Measurements from ENCODE around the gene KNG1. TPM values are rescaled to one million over a fixed set of nuclear protein-coding genes. Genes with fewer than 3 reads are reported as not detected.

The KNG1 gene
- total and polyA plus RNA-seq, 10 of the 15 experiments (the other 5 are each of a cell fraction or from before 2014, with no cell fraction given), result 0.21 TPM; not detected in 9

DNA sequence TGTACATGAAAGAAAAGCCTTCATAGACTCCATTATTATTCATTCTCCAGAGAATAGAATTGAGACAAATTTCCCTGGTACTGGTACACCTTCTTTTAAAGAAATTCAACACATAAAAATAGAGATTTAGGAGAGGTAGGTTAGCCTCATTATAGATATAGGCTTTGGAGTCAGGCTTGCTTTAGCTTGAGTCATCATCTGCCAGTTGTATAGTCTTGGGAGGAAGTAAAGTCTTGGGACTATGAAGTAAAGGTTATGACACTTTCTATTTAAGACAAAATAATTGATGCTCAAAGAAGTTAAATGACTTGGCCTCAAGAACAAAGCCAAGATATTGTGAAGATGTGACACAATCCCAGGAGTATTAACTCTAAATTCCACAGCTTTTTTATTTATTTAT, 47.0 kb upstream of the KNG1 start (continued):
- TF ChIP-seq, protein P1, sequence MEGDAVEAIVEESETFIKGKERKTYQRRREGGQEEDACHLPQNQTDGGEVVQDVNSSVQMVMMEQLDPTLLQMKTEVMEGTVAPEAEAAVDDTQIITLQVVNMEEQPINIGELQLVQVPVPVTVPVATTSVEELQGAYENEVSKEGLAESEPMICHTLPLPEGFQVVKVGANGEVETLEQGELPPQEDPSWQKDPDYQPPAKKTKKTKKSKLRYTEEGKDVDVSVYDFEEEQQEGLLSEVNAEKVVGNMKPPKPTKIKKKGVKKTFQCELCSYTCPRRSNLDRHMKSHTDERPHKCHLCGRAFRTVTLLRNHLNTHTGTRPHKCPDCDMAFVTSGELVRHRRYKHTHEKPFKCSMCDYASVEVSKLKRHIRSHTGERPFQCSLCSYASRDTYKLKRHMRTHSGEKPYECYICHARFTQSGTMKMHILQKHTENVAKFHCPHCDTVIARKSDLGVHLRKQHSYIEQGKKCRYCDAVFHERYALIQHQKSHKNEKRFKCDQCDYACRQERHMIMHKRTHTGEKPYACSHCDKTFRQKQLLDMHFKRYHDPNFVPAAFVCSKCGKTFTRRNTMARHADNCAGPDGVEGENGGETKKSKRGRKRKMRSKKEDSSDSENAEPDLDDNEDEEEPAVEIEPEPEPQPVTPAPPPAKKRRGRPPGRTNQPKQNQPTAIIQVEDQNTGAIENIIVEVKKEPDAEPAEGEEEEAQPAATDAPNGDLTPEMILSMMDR (IDR thresholded peaks at IDR 0.05 in 2 of 3, conservative IDR thresholded peaks at IDR 0.05 in 1 of 3; ENCODE audit: control insufficient read depth in 2 of 3, extremely low read depth in 1 of 3, insufficient read depth in 1 of 3, low read depth in 3 of 3, low read length in 3 of 3), result no peak
- TF ChIP-seq MYB (IDR thresholded peaks at IDR 0.05; ENCODE audit: borderline replicate concordance, low read depth, low read length), result no peak
- TF ChIP-seq, protein P2, sequence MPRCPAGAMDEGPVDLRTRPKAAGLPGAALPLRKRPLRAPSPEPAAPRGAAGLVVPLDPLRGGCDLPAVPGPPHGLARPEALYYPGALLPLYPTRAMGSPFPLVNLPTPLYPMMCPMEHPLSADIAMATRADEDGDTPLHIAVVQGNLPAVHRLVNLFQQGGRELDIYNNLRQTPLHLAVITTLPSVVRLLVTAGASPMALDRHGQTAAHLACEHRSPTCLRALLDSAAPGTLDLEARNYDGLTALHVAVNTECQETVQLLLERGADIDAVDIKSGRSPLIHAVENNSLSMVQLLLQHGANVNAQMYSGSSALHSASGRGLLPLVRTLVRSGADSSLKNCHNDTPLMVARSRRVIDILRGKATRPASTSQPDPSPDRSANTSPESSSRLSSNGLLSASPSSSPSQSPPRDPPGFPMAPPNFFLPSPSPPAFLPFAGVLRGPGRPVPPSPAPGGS (IDR thresholded peaks at IDR 0.05; ENCODE audit: borderline replicate concordance, insufficient read depth, low read depth, low read length, poor library complexity, severe bottlenecking), result no peak
- TF ChIP-seq POLR2AphosphoS5 (IDR thresholded peaks at IDR 0.05; ENCODE audit: low read length), result no peak
- no peak for TF ChIP-seq ZNF207 (IDR thresholded peaks at IDR 0.05; ENCODE audit: borderline replicate concordance)

DNA sequence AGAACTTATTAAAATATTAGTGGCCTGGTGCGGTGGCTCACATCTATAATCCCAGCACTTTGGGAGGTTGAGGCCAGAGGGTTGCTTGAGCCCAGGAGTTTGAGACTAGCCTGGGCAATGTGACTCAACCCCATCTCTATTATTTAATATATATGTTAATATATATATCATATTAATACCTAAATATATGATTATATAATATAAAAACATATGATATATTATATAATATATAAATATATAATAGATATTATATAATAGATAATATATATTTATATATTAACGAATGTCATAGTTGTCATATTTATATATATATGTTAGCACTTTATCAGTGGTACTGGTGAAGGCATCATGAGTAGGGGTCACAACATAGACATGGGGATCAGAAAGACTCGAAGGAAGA, 46.1 kb upstream of the KNG1 start:
- TF ChIP-seq STAT3 (IDR thresholded peaks at IDR 0.05; ENCODE audit: low read depth, low read length), result no peak
- TF ChIP-seq ZNF217 (IDR thresholded peaks at IDR 0.05), result no peak
- TF ChIP-seq NR2C1 (IDR thresholded peaks at IDR 0.05), result no peak
- no peak for TF ChIP-seq EGR1 (IDR thresholded peaks at IDR 0.05; ENCODE audit: borderline replicate concordance in 1 of 2, low read depth in 2 of 2, low read length in 2 of 2)
- no peak for TF ChIP-seq TCF3 (IDR thresholded peaks at IDR 0.05; ENCODE audit: borderline replicate concordance, insufficient read depth, low read depth, low read length)
- no peak overlapping the region for H2AFZ ChIP-seq (ENCODE audit: control insufficient read depth, low read depth, low read length)
- H3K4me2 ChIP-seq (ENCODE audit: control insufficient read depth, insufficient read depth), result no peak overlapping the region
- ChIA-PET POLR2A (no interaction called here), RAD21 (ENCODE audit: unreplicated experiment) (no interaction called here), SMC1A (ENCODE audit: uncharacterized antibody, unreplicated experiment) (no interaction called here), CTCF (no interaction called here)
- H4K20me1 ChIP-seq (ENCODE audit: control insufficient read depth, insufficient read depth), result no peaks in the 10 kb centered on the region; the same call in 1 of the 2 replicates
- DNase-seq (ENCODE audit: low read depth, low spot score) (no peak), ATAC-seq (no peak), FAIRE-seq (no peak)
- H3K9me3 ChIP-seq (replicated peaks; ENCODE audit: control insufficient read depth, insufficient read depth, low read length), result no peaks in the 10 kb centered on the region
- H3K27me3 ChIP-seq (replicated peaks in 1 of 2; ENCODE audit: control insufficient read depth in 2 of 2, insufficient read depth in 2 of 2, low read length in 1 of 2), result no peaks in the 10 kb centered on the region; a peak in 1 of 4 replicates
- intact Hi-C loops (cut with micrococcal nuclease; ENCODE audit: unreplicated experiment), result no loop called here
- H3K9ac ChIP-seq (ENCODE audit: control insufficient read depth, insufficient read depth, low read length), result no peak overlapping the region
- no TSS peak for BruUV-seq (replicated peaks)
- no peaks in the 10 kb centered on the region for H3K79me2 ChIP-seq (ENCODE audit: control insufficient read depth, insufficient read depth, low read length)
- in situ Hi-C loops (cut with MboI), result no loop called here
- no peak overlapping the region for H3K27ac ChIP-seq (ENCODE audit: control insufficient read depth, insufficient read depth)
- H3K4me3 ChIP-seq, result no peak overlapping the region
- H3K4me1 ChIP-seq (ENCODE audit: control insufficient read depth, insufficient read depth, low read length), result no peaks in the 10 kb centered on the region
- H3K36me3 ChIP-seq (ENCODE audit: control insufficient read depth in 2 of 2, insufficient read depth in 2 of 2, low read length in 1 of 2), result no peaks in the 10 kb centered on the region
- WGBS (ENCODE audit: insufficient coverage, insufficient replicate concordance, low lambda C conversion rate, missing lambda C conversion rate), result 63% methylated on average over 3 of the region's 3 CpGs

All from GM12878 (cell line).